ENCODE results near the gene C2CD2. TPM values are rescaled to one million over a fixed set of nuclear protein-coding genes. Genes with fewer than 3 reads are reported as not detected.

C2CD2 gene
- total RNA-seq, 1 donor from 2014 or later: 15.3 TPM

DNA sequence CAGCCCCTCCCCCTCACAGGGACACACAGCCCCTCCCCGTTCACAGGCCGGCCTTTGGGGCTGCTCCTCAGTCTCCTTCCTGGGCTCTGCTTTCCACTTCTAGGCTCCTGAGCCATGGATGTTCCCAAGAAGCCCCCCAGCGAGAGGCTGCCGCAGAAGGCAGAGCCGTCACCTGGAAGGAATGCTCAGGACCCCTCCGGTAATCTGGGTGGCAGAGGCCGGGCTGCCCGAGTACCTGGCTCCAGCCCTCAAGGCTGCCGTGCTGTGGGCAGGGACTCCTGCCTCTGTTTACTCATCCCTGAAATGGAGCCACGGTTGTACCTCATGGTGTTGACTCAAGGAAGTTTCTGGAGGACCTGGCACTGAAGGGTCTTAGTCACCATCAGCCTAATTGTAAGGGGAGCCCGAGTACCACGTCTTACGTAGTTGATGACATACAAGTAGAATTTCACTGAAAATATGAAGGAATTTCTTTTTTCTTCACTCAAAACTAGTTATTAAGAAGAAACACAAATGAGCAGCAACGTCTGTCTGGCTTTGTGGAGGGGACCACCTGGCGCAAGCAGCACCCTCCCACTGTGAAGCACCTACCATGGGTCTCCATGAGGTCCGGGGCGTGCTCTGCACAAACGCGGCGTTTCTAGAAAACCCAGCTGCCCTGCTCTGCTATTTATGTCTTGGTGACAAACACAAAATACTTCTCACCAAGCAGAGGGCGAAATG, 108.3 kb downstream of the C2CD2 start:
- peaks cover 28% of the 10 kb centered on the region for H3K4me1 Mint-ChIP-seq
- no peak for TF ChIP-seq EZH2 (IDR thresholded peaks at IDR 0.05)
- TF ChIP-seq EZH2phosphoT487 (IDR thresholded peaks at IDR 0.05): no peak
- TF ChIP-seq, protein P1, sequence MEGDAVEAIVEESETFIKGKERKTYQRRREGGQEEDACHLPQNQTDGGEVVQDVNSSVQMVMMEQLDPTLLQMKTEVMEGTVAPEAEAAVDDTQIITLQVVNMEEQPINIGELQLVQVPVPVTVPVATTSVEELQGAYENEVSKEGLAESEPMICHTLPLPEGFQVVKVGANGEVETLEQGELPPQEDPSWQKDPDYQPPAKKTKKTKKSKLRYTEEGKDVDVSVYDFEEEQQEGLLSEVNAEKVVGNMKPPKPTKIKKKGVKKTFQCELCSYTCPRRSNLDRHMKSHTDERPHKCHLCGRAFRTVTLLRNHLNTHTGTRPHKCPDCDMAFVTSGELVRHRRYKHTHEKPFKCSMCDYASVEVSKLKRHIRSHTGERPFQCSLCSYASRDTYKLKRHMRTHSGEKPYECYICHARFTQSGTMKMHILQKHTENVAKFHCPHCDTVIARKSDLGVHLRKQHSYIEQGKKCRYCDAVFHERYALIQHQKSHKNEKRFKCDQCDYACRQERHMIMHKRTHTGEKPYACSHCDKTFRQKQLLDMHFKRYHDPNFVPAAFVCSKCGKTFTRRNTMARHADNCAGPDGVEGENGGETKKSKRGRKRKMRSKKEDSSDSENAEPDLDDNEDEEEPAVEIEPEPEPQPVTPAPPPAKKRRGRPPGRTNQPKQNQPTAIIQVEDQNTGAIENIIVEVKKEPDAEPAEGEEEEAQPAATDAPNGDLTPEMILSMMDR (IDR thresholded peaks at IDR 0.05): no peak
- Histone ChIP-seq H3K4me1 (no peaks in the 10 kb centered on the region), H3K4me2 (no peak overlapping the region), H3K27me3 (no peaks in the 10 kb centered on the region), H3K9me3 (ENCODE audit: low read depth) (peaks cover 11% of the 10 kb centered on the region), H3K4me3 (no peak overlapping the region), H4K20me1 (ENCODE audit: low read depth) (no peaks in the 10 kb centered on the region), H3F3A (ENCODE audit: low read depth) (peaks cover 2% of the 10 kb centered on the region), H3K27ac (no peak overlapping the region), H3K36me3 (no peaks in the 10 kb centered on the region), H3K79me2 (ENCODE audit: low read depth) (no peaks in the 10 kb centered on the region), H3K9ac (no peak overlapping the region), H2AFZ (replicated peaks) (no peak overlapping the region)
- H3K4me3 Mint-ChIP-seq: no peak overlapping the region
- H3K36me3 Mint-ChIP-seq: peaks cover 18% of the 10 kb centered on the region
- DNase-seq (ENCODE audit: low spot score): no peak
- H3K27me3 Mint-ChIP-seq (ENCODE audit: insufficient read depth, low read depth): peaks cover 3% of the 10 kb centered on the region
- no peak overlapping the region for H3K27ac Mint-ChIP-seq
- H3K9me3 Mint-ChIP-seq: peaks cover 9% of the 10 kb centered on the region

DNA sequence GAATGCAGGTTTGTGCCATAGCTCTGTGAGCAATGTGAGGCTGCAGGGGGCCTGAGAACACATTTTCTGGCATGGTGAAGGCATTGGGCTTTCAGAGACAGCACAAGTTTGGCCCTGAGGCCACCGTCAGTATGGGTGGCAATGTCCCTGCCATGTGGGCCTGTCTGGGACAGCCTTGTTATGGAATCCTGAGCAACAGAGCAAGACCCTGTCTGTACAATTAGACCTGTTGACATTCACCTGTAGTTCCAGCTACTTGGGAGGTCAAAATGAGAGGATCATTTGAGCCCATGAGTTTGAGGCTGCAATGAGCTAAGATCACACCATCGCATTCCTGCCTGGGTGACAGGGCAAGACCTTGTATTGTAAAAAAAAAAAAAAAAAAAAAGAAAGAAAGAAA, 110.2 kb downstream of the C2CD2 start:
- Histone ChIP-seq H3K27ac (no peak overlapping the region), H3K9me3 (ENCODE audit: low read depth) (peaks cover 12% of the 10 kb centered on the region), H3F3A (ENCODE audit: low read depth) (peaks cover 2% of the 10 kb centered on the region), H2AFZ (replicated peaks) (no peak overlapping the region), H4K20me1 (ENCODE audit: low read depth) (no peaks in the 10 kb centered on the region), H3K4me3 (no peak overlapping the region), H3K4me1 (no peaks in the 10 kb centered on the region), H3K79me2 (ENCODE audit: low read depth) (no peaks in the 10 kb centered on the region), H3K36me3 (no peaks in the 10 kb centered on the region), H3K9ac (no peak overlapping the region), H3K27me3 (no peaks in the 10 kb centered on the region), H3K4me2 (no peak overlapping the region)
- peaks cover 29% of the 10 kb centered on the region for H3K36me3 Mint-ChIP-seq
- no peak for DNase-seq (ENCODE audit: low spot score)
- peaks cover 13% of the 10 kb centered on the region for H3K9me3 Mint-ChIP-seq
- H3K27ac Mint-ChIP-seq: no peak overlapping the region
- TF ChIP-seq, protein P1 (IDR thresholded peaks at IDR 0.05): no peak
- TF ChIP-seq EZH2phosphoT487 (IDR thresholded peaks at IDR 0.05) (no peak), EZH2 (IDR thresholded peaks at IDR 0.05) (no peak)
- peaks cover 25% of the 10 kb centered on the region for H3K4me1 Mint-ChIP-seq
- no peak overlapping the region for H3K4me3 Mint-ChIP-seq
- H3K27me3 Mint-ChIP-seq (ENCODE audit: insufficient read depth, low read depth): peaks cover 3% of the 10 kb centered on the region

DNA sequence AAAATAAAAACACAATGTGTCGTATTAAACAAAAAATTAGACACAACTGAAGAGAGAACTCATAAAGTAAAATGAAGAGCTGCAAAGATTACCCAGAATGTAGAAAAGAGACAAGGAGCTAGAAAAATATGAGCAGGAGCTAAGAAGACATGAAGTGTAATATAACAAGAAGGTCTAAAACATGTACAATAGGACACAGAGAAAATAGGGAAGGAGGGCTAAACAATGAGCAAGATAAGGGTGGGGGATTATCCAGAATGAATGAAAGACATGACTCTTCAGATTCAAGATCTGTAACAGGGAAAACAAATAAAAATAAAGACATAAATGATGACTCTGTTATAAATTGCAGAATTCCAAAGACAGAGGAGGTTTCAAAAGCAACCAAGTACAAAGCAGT, 112.9 kb downstream of the C2CD2 start:
- Histone ChIP-seq H4K20me1 (ENCODE audit: low read depth) (no peaks in the 10 kb centered on the region), H3K79me2 (ENCODE audit: low read depth) (no peaks in the 10 kb centered on the region), H3K9me3 (ENCODE audit: low read depth) (peaks cover 12% of the 10 kb centered on the region), H3K4me1 (peaks cover 7% of the 10 kb centered on the region), H3K27me3 (no peaks in the 10 kb centered on the region), H3K27ac (no peak overlapping the region), H3K36me3 (no peaks in the 10 kb centered on the region), H3K4me2 (no peak overlapping the region), H2AFZ (replicated peaks) (no peak overlapping the region), H3K9ac (no peak overlapping the region), H3K4me3 (no peak overlapping the region), H3F3A (ENCODE audit: low read depth) (no peaks in the 10 kb centered on the region)
- DNase-seq (ENCODE audit: low spot score): no peak
- Mint-ChIP-seq H3K36me3 (peaks cover 36% of the 10 kb centered on the region), H3K4me1 (peaks cover 18% of the 10 kb centered on the region), H3K9me3 (peaks cover 13% of the 10 kb centered on the region), H3K4me3 (no peak overlapping the region), H3K27me3 (ENCODE audit: insufficient read depth, low read depth) (peaks cover 5% of the 10 kb centered on the region), H3K27ac (no peak overlapping the region)
- no peak for TF ChIP-seq EZH2phosphoT487 (IDR thresholded peaks at IDR 0.05)
- no peak for TF ChIP-seq EZH2 (IDR thresholded peaks at IDR 0.05)
- TF ChIP-seq, protein P1 (IDR thresholded peaks at IDR 0.05): no peak

Data from neural progenitor cell (in vitro differentiated cells).